Thyroid gland (tissue), 4 donors: ENCODE measurements around the gene TRIM5.
"Not testable (repeated sequence)": the region's sequence is repeated elsewhere in the genome, so short reads cannot be mapped to it uniquely, and the experiment has no call there.

Experiments used
- CTCF ChIP-seq, 6 experiments: fragments of 200-600 bp in 3 of 6; fragments of 450-650 bp in 3 of 6; sonication (generic) in 3 of 6; IDR thresholded peaks; one replicate each; pipeline ENCODE4 v1.5.1; 2016 to 2019; ENCODE audit warnings: antibody characterized with exemption in 6 of 6, mild to moderate bottlenecking in 2 of 6, inconsistent platforms in 1 of 6, moderate library complexity in 1 of 6
- POLR2A ChIP-seq, 2 donors: fragments of 450-650 bp; IDR thresholded peaks; one replicate each; pipeline ENCODE4 v1.6.1; 2017; ENCODE audit warnings: antibody characterized with exemption in 2 of 2, mild to moderate bottlenecking in 2 of 2, moderate library complexity in 1 of 2

DNA sequence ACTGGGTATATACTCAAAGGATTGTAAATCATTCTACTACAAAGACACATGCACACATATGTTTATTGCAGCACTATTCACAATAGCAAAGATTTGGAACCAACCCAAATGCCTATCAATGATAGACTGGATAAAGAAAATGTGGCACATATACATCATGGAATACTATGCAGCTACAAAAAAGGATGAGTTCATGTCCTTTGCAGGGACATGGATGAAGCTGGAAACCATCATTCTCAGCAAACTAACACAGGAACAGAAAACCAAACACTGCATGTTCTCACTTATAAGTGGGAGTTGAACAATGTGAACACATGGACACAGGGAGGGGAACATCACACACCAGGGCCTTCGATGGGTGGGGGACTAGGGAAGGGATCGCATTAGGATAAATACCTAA lies 27.9 kb downstream of the TRIM5 start:
- TF ChIP-seq CTCF, POLR2A (IDR thresholded peaks at IDR 0.05): not testable (repeated sequence)
